Right lobe of liver (tissue), 6 donors: ENCODE results near the gene TMEM203. TPM values are rescaled to one million over a fixed set of nuclear protein-coding genes. Genes with fewer than 3 reads are reported as not detected.

Experiments used
- ATAC-seq, 4 donors: fragments of 200-7000 bp; cut with Tn5 transposase; one replicate each; pipeline ENCODE4 v1.9.1; 2020; ENCODE audit warnings: mild to moderate bottlenecking in 4 of 4, moderate library complexity in 4 of 4
- DNase-seq, 3 donors: peaks; one replicate each; pipeline ENCODE4 v3.0.0-alpha.2; 2020
- H3K27ac ChIP-seq, 3 donors: fragments of 200-600 bp; one replicate each; pipeline ENCODE4 v1.8.0; 2022
- H3K27me3 ChIP-seq, 2 donors: fragments of 200-600 bp; one replicate each; pipeline ENCODE4 v1.8.0; 2022
- H3K36me3 ChIP-seq, 4 donors: fragments of 200-600 bp; sonication (generic) in 1 of 4; one replicate each; pipeline versions ENCODE4 v1.5.1 to v1.8.0; 2017 to 2022; ENCODE audit warnings: control low read depth in 1 of 4
- H3K4me1 ChIP-seq, 4 donors: fragments of 200-600 bp; sonication (generic) in 1 of 4; one replicate each; pipeline versions ENCODE4 v1.5.1 to v1.8.0; 2017 to 2022; ENCODE audit warnings: control low read depth in 1 of 4
- H3K4me3 ChIP-seq, 3 donors: fragments of 200-600 bp; one replicate each; pipeline ENCODE4 v1.8.0; 2022
- H3K9me3 ChIP-seq, 4 donors: fragments of 200-600 bp; sonication (generic) in 1 of 4; one replicate each; pipeline versions ENCODE4 v1.5.1 to v1.8.0; 2017 to 2022; ENCODE audit warnings: control low read depth in 1 of 4
- CTCF ChIP-seq, 4 donors: fragments of 200-600 bp in 3 of 4; fragments of 450-650 bp in 1 of 4; IDR thresholded peaks; one replicate each; pipeline versions ENCODE4 v1.5.1 to v1.8.0; 2016 to 2022; ENCODE audit warnings: antibody characterized with exemption in 4 of 4, mild to moderate bottlenecking in 2 of 4
- POLR2A ChIP-seq: fragments of 450-650 bp; IDR thresholded peaks from one replicate; pipeline ENCODE4 v1.6.1; 2017; ENCODE audit warnings: antibody characterized with exemption, mild to moderate bottlenecking
- WGBS: methylation state at CpG from one replicate; pipeline ENCODE4 v1.1.6; 2018; ENCODE audit warnings: low coverage, low lambda C conversion rate; ENCODE audit not compliant: insufficient coverage; ENCODE audit errors: missing lambda C conversion rate; 5-methylcytosine and 5-hydroxymethylcytosine counted together
- intact Hi-C, 2 donors: fragments of 100-400 bp; cut with DNase I; formaldehyde crosslinking; loops; one replicate each; pipeline versions ENCODE4 v1.11.2 to v1.14.1; 2022
- total RNA-seq, 6 experiments: library from RNA; depleted of rRNA in 2 of 6; stranded (reverse); fragments of >200 nt in 2 of 6; fragmentation: NEBNext Ultra II Directional in 3 of 6; extraction: Animal tissue kit (Norgen Biotek cat#: 25700) in 3 of 6; gene quantifications; one replicate each; pipeline versions ENCODE4 v1.1.0 to v1.2.4, GENCODE V29; 2016 to 2023
- donor health status: DM: no; HTN: yes; CAD: no.
- donor health status: DM: no; HTN: no; CAD: no.
- donor health status: DM: no; HTN: no; CAD: no.
- donor health status: DM: no; HTN: yes; CAD: no.
- donor health status: DM: no; HTN: yes; CAD: no.

Gene TMEM203
- total RNA-seq, 6 experiments from 2014 or later: 17.7 to 28.0 (median 23.9) TPM

- Histone ChIP-seq H3K4me1 (peaks cover 0 to 50% (median 23%) of the 10 kb centered on the region in 4 donors), H3K4me3 (no peak overlapping the region), H3K9me3 (no peaks in the 10 kb centered on the region), H3K27ac (no peak overlapping the region), H3K36me3 (peaks cover 0 to 17% (median 4%) of the 10 kb centered on the region in 4 donors), H3K27me3 (no peaks in the 10 kb centered on the region)
- DNase-seq: no peak
- no peak for ATAC-seq
- TF ChIP-seq CTCF (IDR thresholded peaks at IDR 0.05): no peak
- TF ChIP-seq POLR2A: no peak
- intact Hi-C loops: no loop called here
- 78% methylated on average over 3 of the region's 9 CpGs for WGBS
Observed at GRCh38 chr9:137190315-137190856, 15.1 kb downstream of the TMEM203 start.

GRCh38 chr9:137189297-137190295 lies 15.9 kb downstream of the TMEM203 start:
- Histone ChIP-seq H3K36me3 (peaks cover 0 to 17% (median 4%) of the 10 kb centered on the region in 4 donors), H3K4me1 (peaks cover 0 to 42% (median 19%) of the 10 kb centered on the region in 4 donors), H3K9me3 (no peaks in the 10 kb centered on the region), H3K27ac (peak overlapping the region; percentile 85 to 92 (median 91)), H3K4me3 (peak overlapping the region; percentile 90 to 100 (median 98)), H3K27me3 (no peaks in the 10 kb centered on the region)
- 14% methylated on average over 8 of the region's 23 CpGs for WGBS
- no peak for DNase-seq
- intact Hi-C loops: loop anchor here in 1 of 2 donors (10.0 kb wide), 1 partner anchor 45 kb away; the partner anchor contains the start of gene SLC34A3
- peak in 2 of 4 donors; percentile 3 to 20 for ATAC-seq
- TF ChIP-seq CTCF (IDR thresholded peaks at IDR 0.05): no peak
- no peak for TF ChIP-seq POLR2A

DNA sequence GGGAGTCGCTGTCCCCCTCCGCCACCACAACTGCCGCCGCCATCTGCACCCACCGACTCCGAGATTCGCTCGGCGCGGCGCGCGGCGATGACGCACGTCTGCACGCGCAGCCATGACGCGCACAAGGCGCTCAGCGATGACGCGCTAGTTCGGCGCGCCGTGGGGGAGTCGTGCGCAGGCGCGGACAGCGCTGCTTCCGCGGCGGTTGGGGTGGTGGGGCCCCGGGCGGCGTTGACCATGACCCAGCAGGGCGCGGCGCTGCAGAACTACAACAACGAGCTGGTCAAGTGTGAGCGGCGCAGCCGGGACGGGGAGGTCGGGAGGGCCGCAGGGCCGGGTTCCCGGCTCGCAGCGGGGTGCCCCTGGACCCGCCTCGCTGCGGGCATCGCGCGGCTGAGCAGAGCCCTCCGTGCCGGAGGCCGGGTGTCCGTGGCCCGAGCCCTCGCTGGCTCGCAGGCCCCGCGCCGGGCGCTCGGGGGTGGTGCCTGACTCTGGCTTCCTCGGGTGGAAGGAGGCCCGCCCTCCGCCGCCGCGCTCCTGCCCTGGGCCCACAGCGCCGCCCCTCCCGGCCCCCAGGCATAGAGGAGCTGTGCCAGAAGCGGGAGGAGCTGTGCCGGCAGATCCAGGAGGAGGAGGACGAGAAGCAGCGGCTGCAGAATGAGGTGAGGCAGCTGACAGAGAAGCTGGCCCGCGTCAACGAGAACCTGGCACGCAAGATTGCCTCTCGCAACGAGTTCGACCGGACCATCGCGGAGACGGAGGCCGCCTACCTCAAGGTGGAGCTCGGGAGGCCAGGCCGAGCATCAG lies 16.8 kb downstream of the TMEM203 start, which contains the start of the genes ANAPC2 and SSNA1:
ANAPC2 (minus strand) TSS at position 71 of the 807 bp plus-strand sequence; CDS start at position 43, 28 bp downstream.
SSNA1 (plus strand) TSS at position 187 of the 807 bp plus-strand sequence; CDS start at position 238, 51 bp downstream.
- peak; percentile 3 to 43 (median 18) for TF ChIP-seq CTCF (IDR thresholded peaks at IDR 0.05)
- peak; percentile 88 for TF ChIP-seq POLR2A
- H3K36me3 ChIP-seq: peaks cover 0 to 18% (median 5%) of the 10 kb centered on the region in 4 donors
- H3K27ac ChIP-seq: peak within 1 kb of the TSS; percentile 85 to 92 (median 91)
- H3K27me3 ChIP-seq: no peaks in the 10 kb centered on the region
- intact Hi-C loops: loop anchor here in 1 of 2 donors (10.0 kb wide), 1 partner anchor 46 kb away; the partner anchor contains the start of gene SLC34A3
- peaks cover 0 to 34% (median 15%) of the 10 kb centered on the region in 4 donors for H3K4me1 ChIP-seq
- ATAC-seq: peak; percentile 79 to 90 (median 83)
- peak; percentile 91 to 94 (median 93) for DNase-seq
- H3K9me3 ChIP-seq: no peaks in the 10 kb centered on the region
- H3K4me3 ChIP-seq: peak within 1 kb of the TSS; percentile 90 to 100 (median 98)
- 0% methylated on average over 14 of the region's 98 CpGs for WGBS

DNA sequence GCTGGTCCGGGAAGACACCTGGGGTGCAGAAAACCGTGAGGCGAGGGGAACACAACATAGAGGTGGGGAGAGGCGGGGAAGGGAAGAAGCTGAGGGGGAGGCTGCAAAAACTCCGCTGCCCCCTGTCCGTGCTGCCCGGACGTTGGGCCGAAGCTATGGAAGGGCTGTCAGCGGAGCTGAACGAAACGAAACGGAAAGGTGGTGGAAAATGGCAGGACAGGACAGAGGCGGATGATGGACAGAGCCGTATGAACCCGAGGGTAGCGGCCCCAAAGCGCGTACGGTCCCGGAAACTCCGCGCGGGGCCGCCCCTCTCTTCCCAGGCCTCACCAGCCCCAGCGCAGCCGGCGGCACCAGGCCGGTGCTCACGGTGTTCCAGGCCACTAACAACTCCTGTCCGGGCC lies 17.4 kb downstream of the TMEM203 start:
- WGBS: 0% methylated on average over 4 of the region's 31 CpGs
- peaks cover 0 to 34% (median 15%) of the 10 kb centered on the region in 4 donors for H3K4me1 ChIP-seq
- peaks cover 0 to 23% (median 9%) of the 10 kb centered on the region in 4 donors for H3K36me3 ChIP-seq

More for the DNA sequence above, 17.4 kb downstream of the TMEM203 start:
- Histone ChIP-seq H3K27me3 (no peaks in the 10 kb centered on the region), H3K27ac (peak overlapping the region; percentile 85 to 92 (median 91)), H3K9me3 (no peaks in the 10 kb centered on the region), H3K4me3 (peak overlapping the region; percentile 90 to 100 (median 98))
- TF ChIP-seq POLR2A (no peak), CTCF (IDR thresholded peaks at IDR 0.05) (no peak)
- no peak for ATAC-seq
- intact Hi-C loops: loop anchor here in 1 of 2 donors (10.0 kb wide), 1 partner anchor 47 kb away; the partner anchor contains the start of gene SLC34A3
- no peak for DNase-seq
